ENCODE data around the gene VPS45.
"Not testable (repeated sequence)": the region's sequence is repeated elsewhere in the genome, so short reads cannot be mapped to it uniquely, and the experiment has no call there.

VPS45 gene

GRCh38 chr1:150160964-150161621, 93.5 kb downstream of the VPS45 start:
- DNase-seq (ENCODE audit: low read depth), result no peak

DNA sequence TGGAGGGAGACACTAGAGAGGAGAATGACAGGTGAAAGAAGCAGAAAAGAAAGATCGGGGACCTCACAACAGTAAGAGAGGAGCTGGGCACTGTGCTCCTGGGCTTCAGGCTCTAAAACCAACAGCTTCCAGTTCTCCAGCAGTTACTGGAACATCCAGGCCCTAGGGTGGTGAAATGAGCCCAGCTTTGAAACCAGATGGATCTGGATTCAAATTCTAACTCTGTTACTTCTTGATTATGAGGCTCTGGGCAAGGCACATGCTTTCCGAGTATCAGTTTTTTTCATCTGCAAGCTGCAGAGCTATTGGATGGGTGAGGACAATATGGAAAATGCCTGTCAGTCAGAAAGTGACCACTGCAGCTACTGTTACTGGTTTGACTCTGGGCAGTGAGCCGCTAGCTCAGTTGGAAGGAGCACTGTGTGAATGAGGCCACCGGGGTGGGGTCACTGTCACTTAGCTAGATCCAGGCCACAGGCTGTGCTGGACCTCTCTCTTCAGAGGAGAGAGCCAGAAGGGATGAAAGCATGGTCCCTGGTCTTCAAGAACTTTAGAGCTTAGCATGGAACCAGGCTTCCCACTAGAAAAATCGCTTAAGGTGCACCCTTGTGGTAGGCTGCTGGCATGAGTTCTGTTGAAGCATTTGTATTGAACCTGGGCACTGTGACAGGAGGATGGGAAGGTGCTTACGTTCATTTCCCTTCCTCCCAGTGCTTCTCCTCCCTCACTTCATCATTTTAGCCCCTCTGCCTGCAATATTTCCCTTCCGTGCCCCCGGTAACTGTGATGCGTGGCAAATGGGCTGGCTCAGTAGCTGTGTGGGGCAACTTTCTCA, 94.4 kb downstream of the VPS45 start:
- DNase-seq (ENCODE audit: low read depth), result no peak

GRCh38 chr1:150162582-150162861, 94.9 kb downstream of the VPS45 start:
- DNase-seq (ENCODE audit: low read depth), result no peak

DNA sequence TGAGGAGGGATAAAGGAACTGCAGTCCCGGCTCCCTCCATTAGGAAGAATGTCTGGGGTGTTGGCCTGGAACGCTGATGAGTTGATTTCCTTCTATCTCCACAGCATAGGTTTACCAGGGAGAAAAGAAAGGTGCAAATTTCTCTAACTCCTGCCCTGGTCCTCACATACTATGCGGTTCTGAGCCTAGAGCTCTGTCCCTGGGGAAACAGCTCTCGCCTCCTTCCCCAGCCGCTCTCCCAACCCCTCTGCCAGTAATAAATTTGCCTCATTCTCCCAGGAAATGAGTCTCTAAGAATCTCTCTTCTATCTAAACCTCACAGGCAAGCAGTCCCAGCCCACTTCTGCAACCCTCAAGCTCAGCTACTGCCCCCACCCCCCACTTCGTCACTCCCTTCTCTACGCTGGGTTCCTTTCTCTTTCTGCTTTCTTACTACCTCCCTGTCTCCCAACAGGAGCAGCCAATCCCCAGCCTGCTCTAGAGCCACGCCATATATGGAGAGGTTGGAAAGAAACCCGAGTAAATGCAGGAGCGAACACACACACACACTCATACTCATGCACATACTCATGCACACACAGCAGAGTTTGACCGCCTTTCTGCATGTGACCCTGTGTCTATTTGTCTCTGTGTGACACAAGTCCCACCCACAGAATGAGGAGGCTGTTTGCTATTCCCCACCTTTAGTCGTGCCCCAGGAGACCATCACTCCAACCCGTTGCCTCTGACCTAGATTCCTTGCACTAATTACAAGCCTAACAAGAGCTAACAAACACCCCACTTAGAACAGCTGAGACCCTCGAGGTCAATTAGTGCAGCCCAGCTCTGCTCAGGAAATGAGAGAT, 95.5 kb downstream of the VPS45 start:
- no peak for DNase-seq (ENCODE audit: low read depth)

DNA sequence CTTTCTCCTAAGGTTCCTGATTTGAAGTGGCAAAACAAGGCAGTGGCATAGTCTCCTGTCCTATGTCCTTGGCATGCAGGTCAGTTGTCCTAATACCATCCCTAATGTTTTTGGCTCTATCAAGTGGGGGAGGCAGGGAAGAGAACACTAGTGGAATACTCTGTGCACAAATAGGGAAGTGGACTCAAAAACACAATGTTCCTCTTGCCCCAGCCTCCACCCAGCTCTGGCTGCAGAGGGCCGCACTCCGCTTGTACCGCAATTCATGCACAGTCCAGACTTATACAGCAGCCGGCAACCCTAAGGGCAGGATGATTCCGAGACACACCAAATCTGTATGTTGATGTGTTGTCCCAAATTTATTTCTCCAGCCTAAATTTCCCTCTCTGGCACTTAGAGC, 96.6 kb downstream of the VPS45 start:
- DNase-seq (ENCODE audit: low read depth), result no peak

- DNase-seq (ENCODE audit: low read depth), result no peak
These were observed 97.2 kb downstream of the VPS45 start for GRCh38 chr1:150164779-150165178.

GRCh38 chr1:150165622-150166612, 98.3 kb downstream of the VPS45 start:
- no peak for DNase-seq (ENCODE audit: low read depth)

- no peak for DNase-seq (ENCODE audit: low read depth)
These were observed 101.5 kb downstream of the VPS45 start for GRCh38 chr1:150168960-150169601.

- DNase-seq (ENCODE audit: low read depth), result no peak
These were observed 104.2 kb downstream of the VPS45 start for GRCh38 chr1:150171801-150172200.

GRCh38 chr1:150173141-150173585, 105.6 kb downstream of the VPS45 start:
- DNase-seq (ENCODE audit: low read depth), result no peak

GRCh38 chr1:150176593-150176992, 109.0 kb downstream of the VPS45 start:
- DNase-seq (ENCODE audit: low read depth), result no peak

- DNase-seq (ENCODE audit: low read depth), result no peak
These were observed 111.0 kb downstream of the VPS45 start for GRCh38 chr1:150178548-150178947.

- DNase-seq (ENCODE audit: low read depth), result no peak
These were observed 112.3 kb downstream of the VPS45 start for GRCh38 chr1:150179867-150180266.

DNA sequence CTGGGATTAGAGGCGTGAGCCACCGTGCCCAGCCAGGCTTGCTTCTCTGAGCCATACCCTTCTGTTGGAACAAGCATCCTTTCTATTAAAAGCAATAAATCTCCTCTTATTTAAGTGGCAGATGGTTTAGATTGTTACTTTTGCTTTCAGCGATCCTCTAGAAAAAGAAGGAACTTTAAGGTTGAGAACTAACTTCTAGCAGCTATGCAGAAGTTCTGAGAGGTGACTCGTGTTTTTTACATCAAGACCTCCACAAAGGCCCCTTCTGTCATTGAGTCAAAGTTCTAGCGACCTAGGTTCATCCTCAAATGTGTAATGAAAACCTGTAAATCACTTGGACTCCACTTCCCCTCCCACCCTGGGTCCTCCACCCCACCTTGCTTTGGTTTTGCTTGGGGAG, 112.9 kb downstream of the VPS45 start:
- no peak for DNase-seq (ENCODE audit: low read depth)

- DNase-seq (ENCODE audit: low read depth), result no peak
These were observed 114.7 kb downstream of the VPS45 start for GRCh38 chr1:150182247-150182646.

DNA sequence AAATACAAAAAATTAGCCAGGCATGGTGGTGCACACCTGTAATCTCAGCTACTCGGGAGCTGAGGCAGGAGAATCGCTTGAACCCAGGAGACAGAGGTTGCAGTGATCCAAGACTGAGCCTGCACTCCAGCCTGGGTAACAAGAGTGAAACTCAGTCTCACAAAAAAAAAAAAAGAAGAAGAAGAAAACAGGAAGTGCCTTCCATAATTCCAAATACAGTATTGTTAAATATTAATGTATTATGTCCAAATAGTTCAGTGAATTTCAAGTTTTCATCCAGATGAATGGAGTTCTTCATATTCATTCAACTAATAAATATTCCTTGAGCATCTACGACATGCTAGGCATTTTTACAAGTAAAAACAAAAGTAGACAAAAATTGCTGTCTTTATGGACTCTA, 115.5 kb downstream of the VPS45 start:
- DNase-seq (ENCODE audit: low read depth), result no peak

DNA sequence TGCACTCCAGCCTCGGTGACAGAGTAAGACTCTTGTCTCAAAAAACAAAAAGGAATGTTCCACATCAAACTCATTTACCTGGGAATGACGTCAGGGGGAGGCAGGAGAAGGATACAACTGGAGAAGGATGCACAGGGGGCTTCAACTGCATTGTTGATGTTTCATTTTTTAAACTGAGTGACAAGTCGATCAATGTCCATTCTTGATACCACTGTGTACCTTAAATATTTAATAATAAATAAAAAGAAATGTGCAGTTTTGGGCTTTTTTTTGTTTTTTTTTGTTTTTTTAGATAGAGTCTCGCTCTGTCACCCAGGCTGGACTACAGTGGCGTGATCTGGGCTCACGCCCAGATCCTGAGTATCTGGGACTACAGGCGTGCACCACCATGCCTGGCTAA, 117.9 kb downstream of the VPS45 start:
- no peak for DNase-seq (ENCODE audit: low read depth)

DNA sequence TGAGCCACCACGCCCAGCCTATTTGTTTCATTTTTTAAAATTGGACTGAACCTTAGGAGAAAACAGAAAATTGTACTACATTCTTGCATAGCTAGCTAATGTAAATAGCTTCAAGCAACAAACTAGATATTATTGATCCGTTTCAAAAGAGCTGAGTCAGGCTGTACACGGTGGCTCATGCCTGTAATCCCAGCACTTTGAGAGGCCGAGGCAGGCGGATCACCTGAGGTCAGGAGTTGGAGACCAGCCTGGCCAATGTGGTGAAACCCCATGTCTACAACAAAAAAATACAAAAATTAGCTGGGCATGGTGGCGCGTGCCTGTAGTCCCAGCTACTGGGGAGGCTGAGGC, 118.8 kb downstream of the VPS45 start:
- DNase-seq (ENCODE audit: low read depth), result not testable (repeated sequence)

DNA sequence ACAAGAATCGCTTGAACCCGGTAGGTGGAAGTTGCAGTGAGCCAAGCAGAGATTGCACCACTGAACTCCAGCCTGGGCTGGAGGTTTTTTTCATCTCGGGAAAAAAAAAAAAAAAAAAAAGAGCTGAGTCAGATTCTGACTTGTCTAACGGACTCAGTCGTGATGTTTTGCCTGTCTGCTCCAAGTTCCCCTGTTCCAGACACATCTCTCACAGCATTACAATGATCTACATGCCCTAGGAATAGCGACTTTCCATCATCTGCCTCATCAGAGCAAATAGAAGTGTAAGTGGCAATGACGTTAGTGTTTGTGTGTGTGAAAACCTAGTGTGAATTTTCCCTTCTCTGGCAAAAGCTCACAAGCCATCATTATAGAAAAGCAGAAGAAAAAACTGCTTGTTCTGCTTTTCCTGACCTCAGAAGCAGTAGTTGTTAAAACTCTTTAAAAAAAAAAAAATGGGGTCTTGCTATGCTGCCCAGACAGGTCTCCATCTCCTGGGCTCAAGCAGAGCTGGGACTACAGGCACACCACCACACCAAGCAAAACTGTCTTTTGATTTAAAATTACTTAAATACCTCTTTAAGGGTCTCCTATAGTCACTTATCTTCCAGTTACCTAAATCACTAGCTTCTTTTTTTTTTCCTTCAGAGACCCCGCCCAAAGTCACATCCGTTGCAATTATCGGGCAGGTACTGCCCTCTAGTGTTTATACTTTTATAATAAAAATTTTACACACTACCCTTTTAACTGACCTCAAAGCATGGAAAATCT, 119.4 kb downstream of the VPS45 start:
- DNase-seq (ENCODE audit: low read depth), result no peak

- no peak for DNase-seq (ENCODE audit: low read depth)
These were observed 120.0 kb downstream of the VPS45 start for GRCh38 chr1:150187560-150187931.

- DNase-seq (ENCODE audit: low read depth), result no peak
These were observed 124.4 kb downstream of the VPS45 start for GRCh38 chr1:150192012-150192411.
